ENCODE measurements around the gene DNAJB6.

- TF ChIP-seq POLR2A (IDR thresholded peaks at IDR 0.05) (no peak), CTCF (IDR thresholded peaks at IDR 0.05) (no peak)
These were observed 66.2 kb downstream of the DNAJB6 start for GRCh38 chr7:157402911-157403534.

Data from lower leg skin (tissue), 3 donors.